ENCODE measurements around the gene ASPG.

The ASPG gene

DNA sequence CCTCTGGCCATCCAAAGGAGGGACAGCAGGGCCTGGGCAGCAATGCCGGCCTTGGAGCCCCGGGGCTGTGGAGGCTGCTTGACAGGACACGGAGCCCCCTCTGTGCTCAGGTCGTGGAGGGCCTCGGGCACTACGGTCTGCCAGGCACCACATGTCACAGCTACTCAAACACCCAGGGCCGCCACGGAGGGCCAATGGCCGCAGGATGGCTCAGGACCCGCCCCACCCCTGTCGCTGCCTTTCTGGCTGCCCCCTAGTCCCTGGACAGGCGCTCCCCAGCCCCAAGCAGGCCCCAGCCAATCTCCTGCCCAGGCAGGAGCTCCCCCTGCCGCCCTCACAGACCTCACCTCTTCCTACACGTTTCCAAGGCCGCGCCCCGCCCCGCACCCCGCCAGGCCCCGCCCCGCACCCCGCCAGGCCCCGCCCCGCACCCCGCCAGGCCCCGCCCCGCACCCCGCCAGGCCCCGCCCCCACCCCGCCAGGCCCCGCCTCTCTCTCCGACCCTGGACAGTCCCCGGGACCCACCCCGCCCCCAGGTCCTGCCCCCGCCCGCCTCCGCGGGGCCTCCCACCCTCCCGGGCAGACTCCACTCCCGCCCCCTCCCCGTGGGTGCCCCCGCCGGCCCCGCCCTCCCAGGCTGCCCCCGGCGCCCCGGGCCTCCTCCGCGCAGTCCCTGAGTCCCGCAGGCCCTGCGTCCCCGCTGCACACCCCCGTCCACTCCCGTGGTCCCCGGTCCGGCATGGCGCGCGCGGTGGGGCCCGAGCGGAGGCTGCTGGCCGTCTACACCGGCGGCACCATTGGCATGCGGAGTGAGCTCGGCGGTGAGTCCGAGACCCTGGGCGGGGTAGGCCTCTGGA, at the start of gene ASPG:
ASPG (plus strand) TSS at position 669 of the 857 bp plus-strand sequence; CDS start at position 740, 71 bp downstream.
- DNase-seq = no peak

DNA sequence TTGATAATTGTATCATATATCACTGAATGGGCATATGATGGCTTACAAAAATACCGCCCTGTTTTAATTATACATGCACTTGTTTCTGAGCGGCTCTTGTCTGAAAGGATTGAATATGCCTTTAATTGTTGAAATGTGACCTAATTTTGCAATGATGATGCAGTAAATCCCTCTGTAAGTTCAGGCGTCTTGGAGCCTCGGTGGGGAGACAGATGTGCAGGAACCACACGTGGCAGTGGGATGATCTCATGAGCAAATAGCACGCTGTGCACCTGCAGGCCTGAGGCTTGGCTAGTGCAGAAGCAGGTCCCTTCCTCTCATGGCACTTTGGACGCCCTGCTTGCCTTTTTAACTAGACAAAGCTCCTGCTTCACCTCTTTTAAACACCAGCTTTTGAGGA, 49.3 kb upstream of the ASPG start:
- DNase-seq = no peak

DNA sequence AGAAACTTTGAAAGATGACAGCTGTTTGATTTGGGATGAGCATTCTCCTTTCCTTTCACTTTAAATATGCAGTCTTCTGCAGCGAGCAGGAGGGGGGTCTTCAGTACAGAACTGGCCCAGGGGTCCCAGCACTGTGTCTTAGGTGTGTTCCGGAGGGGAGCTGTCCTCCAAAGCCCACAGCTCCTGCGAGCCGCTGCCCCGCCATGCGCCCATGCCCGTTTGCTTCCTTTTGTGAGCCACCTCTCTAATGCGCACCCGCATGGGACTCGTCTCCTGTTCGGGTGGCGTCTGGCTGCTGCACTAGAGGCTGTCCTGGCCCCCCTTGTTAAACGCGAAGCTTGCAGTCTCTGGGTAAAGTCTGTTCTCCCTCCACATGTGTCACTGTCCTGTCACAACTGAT, 48.4 kb upstream of the ASPG start:
- DNase-seq = no peak

DNA sequence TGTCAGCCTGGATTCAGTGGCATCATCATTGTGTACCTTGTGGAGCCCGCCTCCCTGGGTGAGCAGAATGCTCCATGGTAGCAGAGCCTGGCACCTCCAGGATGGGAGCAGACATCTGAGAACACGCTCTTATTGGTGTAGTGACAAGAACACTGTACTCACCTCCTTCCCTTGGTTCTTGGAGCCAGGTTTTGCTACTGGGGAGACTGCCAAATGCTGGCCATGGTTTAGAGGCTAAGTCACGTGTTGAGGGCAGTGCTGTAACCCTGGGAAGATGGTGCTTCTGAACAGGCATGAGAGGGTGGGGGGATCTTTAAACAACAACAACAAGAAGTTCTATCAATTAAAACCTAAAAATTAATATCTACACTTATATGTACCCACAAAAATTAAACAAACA, 47.6 kb upstream of the ASPG start:
- DNase-seq = no peak

DNA sequence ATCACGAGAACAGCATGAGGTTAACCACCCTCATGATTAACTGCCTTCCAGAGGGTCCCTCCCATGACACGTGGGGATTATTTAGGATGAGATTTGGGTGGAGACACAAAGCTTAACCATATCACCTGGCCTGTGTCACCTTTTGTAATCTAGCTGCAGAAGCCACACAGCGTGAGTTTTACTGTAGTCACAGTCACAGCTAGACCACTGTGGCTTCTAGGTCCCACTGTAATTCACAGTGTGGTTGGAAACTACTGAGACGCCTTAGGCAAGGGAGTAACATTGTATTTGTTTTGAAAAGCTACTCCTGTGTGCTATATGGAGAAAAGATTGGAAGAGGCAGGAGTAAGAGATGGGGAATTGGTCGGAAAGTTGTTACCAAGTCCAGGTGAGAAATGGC, 46.3 kb upstream of the ASPG start:
- DNase-seq = no peak

DNA sequence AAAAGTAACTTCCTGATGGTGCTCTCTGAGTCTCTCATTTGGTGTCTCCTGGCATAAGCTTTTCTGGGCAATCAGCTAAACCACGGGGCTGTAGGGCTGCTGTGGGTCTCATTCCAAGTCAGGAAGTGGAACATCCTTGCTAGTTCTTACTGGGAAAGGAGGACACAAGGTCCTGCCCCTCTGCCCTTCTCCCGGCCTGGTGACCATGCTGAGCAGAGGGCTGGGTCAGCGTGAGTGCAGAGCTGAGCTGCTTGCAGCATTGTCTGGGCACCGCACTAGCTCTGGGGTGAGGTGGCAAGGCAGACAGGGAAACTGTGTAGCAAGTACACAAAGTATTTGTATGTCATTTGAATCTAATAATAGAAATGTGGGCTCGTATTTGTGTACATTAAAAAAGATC, 45.0 kb upstream of the ASPG start:
- DNase-seq = no peak

DNA sequence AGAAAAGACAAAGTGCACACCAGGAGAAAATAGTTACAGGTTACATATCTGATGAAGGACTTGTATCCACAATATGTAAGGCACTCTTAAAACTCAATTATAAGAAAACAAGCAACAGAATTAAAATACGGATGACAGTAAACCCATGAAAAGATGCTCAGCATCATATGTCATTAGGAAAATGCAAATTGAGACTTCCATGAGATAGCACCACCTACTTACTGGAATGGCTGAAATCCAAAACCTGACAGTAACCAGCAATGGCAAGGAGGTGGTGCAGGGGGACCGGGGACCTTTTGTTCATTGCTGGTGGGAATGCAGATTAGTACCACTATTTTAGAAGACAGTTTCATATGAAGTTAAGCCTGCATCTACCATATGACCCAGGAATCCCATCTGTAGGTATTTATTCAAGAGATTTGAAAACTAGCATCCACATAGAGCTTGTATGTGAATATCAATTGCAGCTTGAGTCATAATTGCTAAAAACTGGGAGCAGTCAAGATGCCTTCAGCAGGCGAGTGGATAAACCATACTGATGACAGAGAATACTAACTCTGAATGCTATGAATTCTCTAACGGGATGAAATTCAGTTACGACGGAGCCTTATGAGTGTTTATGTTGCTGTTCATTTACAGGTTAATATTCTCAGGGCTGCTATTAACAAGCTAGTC, 43.9 kb upstream of the ASPG start:
- DNase-seq = no peak

DNA sequence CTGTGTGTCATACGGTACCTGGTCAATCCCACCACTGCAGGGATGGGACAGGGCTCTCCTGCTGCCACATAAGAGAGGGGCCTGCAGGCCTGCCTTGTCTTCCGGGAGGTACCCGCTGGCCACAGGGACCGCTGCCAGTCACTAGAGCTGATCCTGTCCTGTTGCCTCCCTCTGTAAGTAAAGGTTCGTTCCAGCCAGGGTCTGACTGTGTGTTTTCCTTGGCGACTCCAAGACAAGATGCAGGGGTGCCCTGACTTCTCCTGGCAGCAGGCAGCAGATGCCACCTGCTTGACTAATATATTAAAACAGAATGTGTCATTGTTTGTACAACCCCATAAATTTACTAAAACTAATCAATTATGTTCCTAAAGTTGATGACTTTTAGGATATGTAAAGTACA, 41.5 kb upstream of the ASPG start:
- DNase-seq = no peak

DNA sequence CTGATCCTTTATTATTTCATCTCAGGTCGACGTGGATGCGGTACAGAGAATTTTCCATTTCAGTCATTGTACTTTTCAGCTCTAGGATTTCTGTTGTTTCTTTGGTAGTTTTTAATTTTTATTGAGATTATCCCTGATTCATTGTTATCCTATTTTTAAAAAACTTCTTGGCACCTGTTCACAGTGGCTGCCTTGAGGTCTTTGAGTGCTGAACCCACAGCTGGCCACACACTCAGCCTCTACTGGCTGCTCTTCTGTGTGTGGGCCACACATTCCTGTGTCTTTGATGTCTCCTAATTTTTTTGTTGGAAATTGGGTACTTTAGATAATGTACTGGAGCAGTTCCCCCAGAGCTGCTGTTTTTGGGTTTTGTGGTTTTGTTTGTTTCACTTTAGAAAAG, 37.7 kb upstream of the ASPG start:
- DNase-seq = no peak

DNA sequence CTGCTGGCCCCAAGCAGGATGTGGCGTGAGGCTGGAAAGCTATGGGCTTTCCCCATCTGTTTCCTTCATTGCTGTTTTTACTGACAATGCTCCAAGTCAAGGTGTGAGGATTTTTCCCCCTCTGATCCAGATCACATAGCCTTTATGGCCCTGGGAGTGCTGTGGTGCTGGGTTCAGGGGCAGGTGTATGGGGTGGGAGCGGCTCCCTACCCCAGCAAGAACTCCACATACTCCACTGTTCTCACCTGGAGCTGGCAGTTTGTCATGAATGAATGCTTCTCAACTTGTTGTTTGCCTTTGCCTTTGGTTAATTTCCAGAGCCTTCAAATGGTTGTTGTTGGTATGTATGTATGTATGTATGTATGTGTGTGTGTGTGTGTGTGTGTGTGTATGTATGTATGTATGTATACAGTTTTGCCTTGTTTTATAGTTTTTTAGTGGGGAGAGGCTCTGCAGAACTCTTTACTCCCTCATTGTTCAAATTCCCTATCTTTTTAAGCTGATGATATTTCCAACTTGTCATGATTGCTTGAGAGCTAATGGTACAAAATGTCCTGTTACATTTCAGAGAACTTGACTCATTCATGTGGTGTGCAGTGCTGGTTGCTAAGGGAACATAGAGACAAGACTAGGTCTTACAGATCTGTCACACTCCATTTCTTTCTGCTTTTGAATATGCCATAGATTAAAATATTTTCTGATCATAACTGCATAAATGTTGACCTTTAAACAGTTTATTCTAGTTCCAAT, 36.6 kb upstream of the ASPG start:
- DNase-seq = peak; percentile 3

DNA sequence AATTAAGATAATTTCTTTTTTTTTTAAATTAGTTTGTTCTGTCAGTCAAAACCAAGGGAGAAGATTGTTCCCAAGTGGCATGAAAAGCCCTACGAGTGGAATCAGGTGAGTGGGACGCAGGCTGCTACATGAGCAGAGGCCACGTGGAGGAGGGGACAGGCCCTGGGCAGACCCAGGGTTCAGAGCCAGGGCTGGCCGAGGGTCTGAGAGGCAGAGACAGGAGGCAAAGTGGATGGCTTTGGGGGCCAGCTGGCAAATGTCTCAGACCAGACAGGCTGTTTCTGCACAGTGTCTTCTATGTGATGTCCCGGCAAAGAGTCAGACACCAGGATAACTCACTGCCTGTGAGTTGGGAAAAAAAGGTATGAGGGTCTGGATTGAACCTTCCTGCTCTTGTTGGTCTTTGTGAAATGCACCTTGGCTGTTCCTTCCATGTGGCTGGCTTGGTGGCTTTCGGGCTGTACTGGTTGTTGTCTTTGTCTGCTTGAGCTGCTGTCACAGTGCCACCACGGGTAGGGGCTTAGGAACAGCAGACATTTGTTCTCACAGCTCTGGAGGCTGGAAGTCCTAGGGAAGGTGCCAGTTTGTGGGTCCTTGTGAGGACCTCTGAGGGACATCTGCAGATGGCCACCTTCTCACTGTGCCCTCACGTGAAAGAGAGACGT, 35.8 kb upstream of the ASPG start:
- no peak for DNase-seq

DNA sequence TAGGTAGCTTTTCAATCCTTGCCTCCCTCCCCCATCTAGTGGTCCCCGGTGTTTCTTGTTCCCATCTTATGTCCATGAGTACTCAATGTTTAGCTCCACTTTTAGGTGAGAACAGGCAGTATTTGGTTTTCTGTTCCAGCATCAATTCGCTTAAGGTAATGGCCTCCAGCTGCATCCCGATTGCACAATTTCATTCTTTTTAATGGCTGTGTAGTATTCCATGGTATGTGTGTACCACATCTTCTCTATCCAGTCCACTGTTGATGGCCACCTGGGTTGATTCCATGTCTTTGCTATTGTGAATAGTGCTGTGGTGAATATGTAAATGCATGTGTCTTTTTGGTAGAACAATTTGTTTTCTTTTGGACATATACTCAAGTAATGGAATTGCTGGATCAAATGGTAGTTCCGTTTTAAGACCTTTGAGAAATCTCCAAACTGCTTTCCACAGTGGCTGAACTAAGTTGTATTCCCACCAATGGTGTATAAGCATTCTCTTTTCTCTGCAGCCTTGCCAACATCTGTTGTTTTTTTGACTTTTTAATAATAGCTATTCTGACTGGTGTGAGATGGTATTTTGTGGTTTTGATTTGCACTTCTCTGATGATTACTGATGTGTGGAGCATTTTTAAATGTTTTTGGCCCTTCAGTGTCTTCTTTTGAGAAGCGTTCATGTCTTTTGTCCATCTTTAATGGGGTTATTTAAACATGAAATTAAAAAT, 34.2 kb upstream of the ASPG start:
- DNase-seq = no peak

DNA sequence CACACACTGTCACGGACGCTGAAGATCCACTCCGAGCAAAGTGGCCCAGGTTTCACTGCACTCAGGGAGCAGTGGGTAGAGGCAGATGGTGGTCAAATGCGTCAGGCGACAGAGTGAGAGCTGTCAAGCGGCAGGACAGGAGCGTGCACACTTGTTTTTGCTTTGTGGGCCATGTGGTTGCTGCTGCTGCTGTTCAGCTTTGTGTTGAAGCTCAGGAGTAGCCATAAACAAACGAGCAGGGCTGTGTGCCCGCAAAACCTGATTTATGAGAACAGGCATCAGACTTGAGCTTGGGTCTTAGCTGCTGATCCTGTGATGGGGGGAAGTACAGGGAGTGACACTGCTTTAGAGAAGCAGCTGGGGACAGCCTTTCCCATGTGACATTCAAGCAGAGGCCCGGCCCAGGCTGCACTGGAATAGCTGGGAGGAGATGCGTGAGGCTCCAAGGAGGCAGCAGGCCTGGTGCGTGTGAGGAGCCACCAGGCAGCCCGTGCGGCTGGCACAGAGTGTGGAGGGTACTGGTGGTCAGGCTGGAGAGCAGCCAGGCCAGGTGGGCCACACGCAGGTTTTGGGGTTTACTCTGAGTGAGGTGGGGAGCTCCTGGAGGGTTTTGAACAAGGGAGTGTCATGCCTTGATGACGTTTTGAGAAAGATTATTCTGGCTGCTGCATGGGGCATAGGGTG, 31.1 kb upstream of the ASPG start:
- no peak for DNase-seq

DNA sequence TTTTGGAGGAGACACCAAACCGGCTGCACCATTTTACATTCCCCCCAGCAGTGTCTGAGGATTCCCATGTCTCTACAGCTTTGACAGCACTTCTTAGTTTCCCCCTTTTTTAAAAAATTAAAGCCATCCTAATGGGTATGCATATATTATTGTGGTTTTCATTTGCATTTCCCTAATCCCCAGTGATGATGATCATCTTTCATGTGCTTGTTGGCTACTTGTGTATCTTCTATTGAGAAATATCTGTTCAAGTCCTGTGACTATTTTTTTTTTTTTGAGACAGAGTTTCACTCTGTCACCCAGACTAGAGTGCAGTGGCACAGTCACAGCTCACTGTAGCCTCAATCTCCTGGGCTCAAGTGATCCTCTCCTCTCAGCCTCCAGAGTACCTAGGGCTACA, 23.2 kb upstream of the ASPG start:
- no peak for DNase-seq

DNA sequence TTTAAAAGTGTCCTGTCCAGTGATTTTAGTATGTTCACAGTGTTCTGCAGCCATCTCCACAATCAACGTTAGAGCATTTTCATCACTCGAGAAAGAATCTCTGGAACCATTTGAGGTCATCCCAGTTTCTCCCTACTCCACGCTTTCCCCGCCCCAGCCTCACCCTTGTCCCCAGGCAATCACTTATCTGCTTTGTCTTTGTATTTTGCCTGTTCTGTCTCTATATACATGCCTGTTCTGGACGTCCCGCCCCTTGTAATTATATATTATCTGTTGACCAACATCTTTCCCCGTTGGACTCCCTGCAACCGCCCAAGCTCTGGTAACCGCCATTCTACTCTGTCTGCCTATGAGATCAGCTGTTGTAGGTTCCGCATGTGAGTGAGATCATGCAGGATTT, 21.5 kb upstream of the ASPG start:
- no peak for DNase-seq

DNA sequence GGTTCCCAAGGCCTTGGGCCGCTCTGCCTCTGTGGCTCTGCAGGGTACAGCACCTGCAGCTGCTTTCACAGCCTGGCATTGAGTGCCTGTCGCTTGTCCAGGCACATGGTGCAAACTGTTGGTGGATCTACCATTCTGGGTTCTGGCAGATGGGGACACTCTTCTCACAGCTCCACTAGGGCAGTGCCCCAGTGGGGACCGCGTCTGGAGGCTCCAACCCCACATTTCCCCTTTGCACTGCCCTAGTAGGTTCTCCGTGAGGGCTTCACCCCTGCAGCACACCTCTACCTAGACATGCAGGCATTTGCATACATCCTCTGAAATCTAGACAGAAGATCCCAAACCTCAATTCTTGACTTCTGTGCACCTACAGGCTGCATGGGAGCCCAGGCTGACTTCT, 19.2 kb upstream of the ASPG start:
- DNase-seq = no peak

DNA sequence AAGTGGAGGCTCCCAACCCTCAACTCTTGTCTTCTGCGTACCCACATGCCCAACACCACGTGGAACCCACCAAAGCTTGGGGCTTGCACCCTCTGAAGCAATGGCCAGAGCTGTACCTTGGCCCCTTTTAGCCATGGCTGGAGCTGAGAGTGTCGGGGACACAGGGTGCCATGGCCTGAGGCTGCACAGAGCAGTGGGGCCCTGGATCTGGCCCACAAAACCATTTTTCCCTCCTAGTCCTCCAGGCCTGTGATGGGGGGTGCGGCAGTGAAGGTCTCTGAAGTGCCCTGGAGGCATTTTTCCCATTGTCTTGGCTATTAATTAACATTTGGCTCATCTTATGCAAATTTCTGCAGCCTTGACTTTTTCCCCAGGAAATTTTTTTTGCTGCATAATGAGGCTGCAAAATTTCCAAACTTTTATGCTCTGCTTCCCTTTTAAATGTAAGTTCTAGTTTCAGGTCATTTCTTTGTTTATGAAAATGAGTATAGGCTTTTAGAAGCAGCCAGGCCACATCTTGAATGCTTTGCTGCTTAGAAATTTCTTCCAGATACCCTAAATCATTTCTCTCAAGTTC, 18.7 kb upstream of the ASPG start:
- no peak for DNase-seq

DNA sequence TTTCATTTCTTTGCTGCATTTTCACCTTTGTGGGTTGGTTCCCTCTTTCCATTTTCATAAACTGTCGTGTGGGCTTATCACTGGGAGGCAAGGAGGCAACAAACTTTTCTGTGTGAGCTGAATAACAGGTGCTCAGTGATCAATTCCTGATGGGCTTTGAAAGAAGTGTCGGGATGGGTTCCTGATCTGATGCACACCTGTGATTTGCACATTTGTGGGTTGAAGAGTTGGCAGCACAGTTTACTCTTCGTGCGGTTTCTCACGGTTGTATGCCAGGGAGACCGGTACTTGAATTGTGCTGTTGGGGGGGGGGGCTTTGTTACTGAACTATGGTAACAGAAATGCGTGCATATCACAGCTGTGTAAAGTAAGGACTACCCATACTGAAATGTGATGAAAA, 16.0 kb upstream of the ASPG start:
- no peak for DNase-seq

DNA sequence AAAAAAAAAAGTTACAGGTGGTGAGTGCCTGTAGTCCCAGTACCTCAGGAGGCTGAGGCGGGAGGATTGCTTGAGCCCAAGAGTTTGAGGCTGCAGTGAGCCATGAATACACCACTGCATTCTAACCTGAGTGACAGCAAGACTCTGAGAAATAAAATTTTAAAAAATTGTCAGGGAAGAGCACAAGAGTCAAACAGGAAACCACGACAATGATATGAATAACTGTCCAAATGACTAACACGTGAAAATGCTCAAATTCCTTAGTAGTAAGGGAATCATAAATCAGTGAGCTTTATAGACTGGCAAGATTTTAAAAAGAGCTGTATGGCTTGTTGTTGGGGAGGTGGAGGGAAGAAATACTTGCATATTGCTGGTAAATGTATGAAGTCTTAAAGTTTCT, 12.9 kb upstream of the ASPG start:
- no peak for DNase-seq

DNA sequence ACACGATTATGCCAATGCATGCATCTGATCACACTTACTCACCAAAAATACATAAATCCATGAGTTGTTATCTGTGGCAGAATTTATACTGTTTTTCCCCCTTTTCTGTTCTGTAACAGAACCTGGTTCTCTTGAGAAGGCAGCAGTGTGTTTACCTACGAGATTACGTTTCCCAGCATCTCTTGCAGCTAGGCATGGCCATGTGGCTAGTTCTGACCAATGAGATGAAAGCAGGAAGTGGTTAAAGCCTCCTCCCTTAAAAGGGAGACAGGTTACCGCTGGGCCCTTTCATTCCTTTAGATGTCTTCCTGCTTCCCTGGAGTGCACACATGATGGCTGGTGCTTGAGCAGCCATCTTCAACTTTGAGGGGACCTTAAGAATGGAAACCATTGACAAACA, 11.7 kb upstream of the ASPG start:
- DNase-seq = no peak

DNA sequence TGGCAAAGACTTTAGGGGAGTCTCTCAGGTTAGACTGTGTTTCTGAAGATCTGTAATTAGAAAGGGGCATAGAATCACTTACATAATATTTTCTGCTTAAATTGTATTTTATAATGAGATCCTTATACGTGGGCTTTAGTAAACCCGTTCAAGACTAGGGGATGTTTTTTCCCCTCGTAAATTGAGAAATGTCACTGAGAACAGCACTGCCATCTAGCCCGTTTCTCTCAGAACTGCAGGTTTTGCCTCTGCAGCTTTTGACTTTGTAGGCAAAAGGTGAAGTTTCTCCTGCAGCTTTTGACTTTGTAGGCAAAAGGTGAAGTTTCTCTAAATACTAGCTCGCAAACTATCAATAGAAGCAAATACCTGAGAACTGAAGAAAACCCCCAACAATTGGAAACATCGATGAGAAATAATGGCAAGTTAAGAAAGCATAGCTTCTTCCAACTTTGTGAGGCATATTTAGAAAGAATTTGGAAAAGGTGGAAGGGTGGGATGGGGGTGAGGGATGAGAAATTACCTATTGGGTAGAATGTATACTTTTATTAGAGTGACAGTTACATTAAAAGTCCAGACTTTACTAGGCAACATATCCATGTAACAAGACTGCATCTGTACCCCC, 9.9 kb upstream of the ASPG start:
- DNase-seq = peak; percentile 14
